Measurements from ENCODE around the gene S100Z. TPM values are rescaled to one million over a fixed set of nuclear protein-coding genes. Genes with fewer than 3 reads are reported as not detected.
"Not testable (repeated sequence)": the region's sequence is repeated elsewhere in the genome, so short reads cannot be mapped to it uniquely, and the experiment has no call there.

The S100Z gene
- total and polyA plus RNA-seq, 2 donors (not counting 1 experiment from before 2014, with no cell fraction given): 1.0 to 2.4 TPM

DNA sequence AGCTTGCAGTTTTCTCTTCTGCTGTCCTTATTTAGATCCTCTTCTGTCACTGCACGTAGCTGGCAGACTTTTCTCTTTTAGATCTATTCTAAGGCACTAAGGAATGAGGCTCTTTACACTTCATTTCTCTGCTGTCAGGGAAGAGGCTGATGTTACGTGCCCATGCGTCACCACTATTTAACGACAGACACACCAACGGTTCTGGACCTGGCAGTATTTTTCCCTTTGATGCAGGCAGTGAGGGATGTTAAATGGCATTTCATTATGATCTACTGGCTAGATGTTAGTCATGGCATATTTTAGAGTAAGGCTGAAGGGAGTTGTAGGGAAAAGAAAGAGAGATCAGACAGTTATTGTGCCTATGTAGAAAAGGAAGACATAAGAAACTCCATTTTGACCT, 94.8 kb downstream of the S100Z start:
- DNase-seq: no peak
- Histone ChIP-seq H3K9ac (ENCODE audit: low read length) (no peak overlapping the region), H3K27ac (ENCODE audit: low read length in 2 of 2) (no peak overlapping the region), H3K27me3 (replicated peaks in 1 of 4; ENCODE audit: control extremely low read depth in 1 of 4, control insufficient read depth in 3 of 4, insufficient read depth in 4 of 4, low read length in 3 of 4) (peaks cover 0 to 7% (median 1%) of the 10 kb centered on the region in 4 experiments), H3K4me1 (ENCODE audit: control insufficient read depth in 2 of 2, insufficient read depth in 2 of 2, low read length in 2 of 2) (no peaks in the 10 kb centered on the region), H3K4me2 (replicated peaks; ENCODE audit: low read depth, low read length, poor library complexity, severe bottlenecking) (no peak overlapping the region), H3K36me3 (replicated peaks in 1 of 2; ENCODE audit: control extremely low read depth in 1 of 2, control insufficient read depth in 1 of 2, extremely low read depth in 1 of 2, insufficient read depth in 2 of 2, low read length in 1 of 2) (no peaks in the 10 kb centered on the region), H3K79me2 (ENCODE audit: control insufficient read depth, insufficient read depth, low read length) (no peaks in the 10 kb centered on the region), H2AFZ (ENCODE audit: insufficient read depth, low read depth, low read length, poor library complexity, severe bottlenecking) (no peak overlapping the region), H3K9me3 (ENCODE audit: control extremely low read depth in 1 of 3, control insufficient read depth in 2 of 3, insufficient read depth in 1 of 3, low read length in 2 of 3) (no peaks in the 10 kb centered on the region), H3K4me3 (ENCODE audit: control extremely low read depth in 1 of 5, extremely low read depth in 1 of 5, insufficient read depth in 1 of 5, low read depth in 2 of 5, low read length in 4 of 5) (no peak overlapping the region), H4K20me1 (ENCODE audit: control insufficient read depth, insufficient read depth, low read length, poor library complexity, severe bottlenecking) (no peaks in the 10 kb centered on the region)
- POLR2A ChIA-PET: no interaction called here
- Mint-ChIP-seq H3K27me3 (peaks cover 32% of the 10 kb centered on the region), H3K4me1 (no peaks in the 10 kb centered on the region), H3K27ac (no peak overlapping the region), H3K9me3 (ENCODE audit: insufficient read depth) (peaks cover 3% of the 10 kb centered on the region), H3K4me3 (no peak overlapping the region)
- 26% methylated on average over 2 of the region's 5 CpGs for WGBS (ENCODE audit: insufficient coverage)
- TF ChIP-seq EZH2 (IDR thresholded peaks at IDR 0.05; ENCODE audit: borderline replicate concordance, insufficient read depth, low read depth, low read length, poor library complexity, severe bottlenecking): no peak
- TF ChIP-seq, protein P1, sequence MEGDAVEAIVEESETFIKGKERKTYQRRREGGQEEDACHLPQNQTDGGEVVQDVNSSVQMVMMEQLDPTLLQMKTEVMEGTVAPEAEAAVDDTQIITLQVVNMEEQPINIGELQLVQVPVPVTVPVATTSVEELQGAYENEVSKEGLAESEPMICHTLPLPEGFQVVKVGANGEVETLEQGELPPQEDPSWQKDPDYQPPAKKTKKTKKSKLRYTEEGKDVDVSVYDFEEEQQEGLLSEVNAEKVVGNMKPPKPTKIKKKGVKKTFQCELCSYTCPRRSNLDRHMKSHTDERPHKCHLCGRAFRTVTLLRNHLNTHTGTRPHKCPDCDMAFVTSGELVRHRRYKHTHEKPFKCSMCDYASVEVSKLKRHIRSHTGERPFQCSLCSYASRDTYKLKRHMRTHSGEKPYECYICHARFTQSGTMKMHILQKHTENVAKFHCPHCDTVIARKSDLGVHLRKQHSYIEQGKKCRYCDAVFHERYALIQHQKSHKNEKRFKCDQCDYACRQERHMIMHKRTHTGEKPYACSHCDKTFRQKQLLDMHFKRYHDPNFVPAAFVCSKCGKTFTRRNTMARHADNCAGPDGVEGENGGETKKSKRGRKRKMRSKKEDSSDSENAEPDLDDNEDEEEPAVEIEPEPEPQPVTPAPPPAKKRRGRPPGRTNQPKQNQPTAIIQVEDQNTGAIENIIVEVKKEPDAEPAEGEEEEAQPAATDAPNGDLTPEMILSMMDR (IDR thresholded peaks at IDR 0.05): no peak
- ATAC-seq (ENCODE audit: low read depth): no peak
- intact Hi-C loops (cut with micrococcal nuclease): no loop called here
- CTCF ChIA-PET: no interaction called here

DNA sequence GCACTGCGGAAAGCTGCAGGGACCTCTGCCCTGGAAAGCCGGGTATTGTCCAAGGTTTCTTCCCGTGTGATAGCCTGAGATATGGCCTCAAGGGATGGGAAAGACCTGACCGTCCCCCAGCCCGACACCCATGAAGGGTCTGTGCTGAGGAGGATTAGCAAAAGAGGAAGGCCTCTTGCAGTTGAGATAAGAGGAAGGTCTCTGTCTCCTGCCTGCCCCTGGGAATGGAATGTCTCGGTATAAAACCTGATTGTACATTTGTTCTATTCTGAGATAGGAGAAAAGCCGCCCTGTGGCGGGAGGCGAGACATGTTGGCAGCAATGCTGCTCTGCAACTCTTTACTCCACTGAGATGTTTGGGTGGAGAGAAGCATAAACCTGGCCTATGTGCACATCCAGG, 95.4 kb downstream of the S100Z start:
- H4K20me1 ChIP-seq (ENCODE audit: control insufficient read depth, insufficient read depth, low read length, poor library complexity, severe bottlenecking); H3K4me3 Mint-ChIP-seq; CTCF ChIA-PET; H3K36me3 ChIP-seq (replicated peaks in 1 of 2; ENCODE audit: control extremely low read depth in 1 of 2, control insufficient read depth in 1 of 2, extremely low read depth in 1 of 2, insufficient read depth in 2 of 2, low read length in 1 of 2); H3K27me3 ChIP-seq (replicated peaks in 1 of 4; ENCODE audit: control extremely low read depth in 1 of 4, control insufficient read depth in 3 of 4, insufficient read depth in 4 of 4, low read length in 3 of 4); H3K9me3 ChIP-seq (ENCODE audit: control extremely low read depth in 1 of 3, control insufficient read depth in 2 of 3, insufficient read depth in 1 of 3, low read length in 2 of 3); H3K9ac ChIP-seq (ENCODE audit: low read length); H2AFZ ChIP-seq (ENCODE audit: insufficient read depth, low read depth, low read length, poor library complexity, severe bottlenecking); H3K9me3 Mint-ChIP-seq (ENCODE audit: insufficient read depth); intact Hi-C loops (cut with micrococcal nuclease); POLR2A ChIA-PET; ATAC-seq (ENCODE audit: low read depth); H3K27ac ChIP-seq (ENCODE audit: low read length in 2 of 2); H3K4me1 Mint-ChIP-seq; H3K27ac Mint-ChIP-seq; H3K79me2 ChIP-seq (ENCODE audit: control insufficient read depth, insufficient read depth, low read length); H3K4me3 ChIP-seq (ENCODE audit: control extremely low read depth in 1 of 5, extremely low read depth in 1 of 5, insufficient read depth in 1 of 5, low read depth in 2 of 5, low read length in 4 of 5); H3K4me2 ChIP-seq (replicated peaks; ENCODE audit: low read depth, low read length, poor library complexity, severe bottlenecking); H3K4me1 ChIP-seq (ENCODE audit: control insufficient read depth in 2 of 2, insufficient read depth in 2 of 2, low read length in 2 of 2); DNase-seq: not testable (repeated sequence)
- 68% methylated on average over 4 of the region's 9 CpGs for WGBS (ENCODE audit: insufficient coverage)
- peaks cover 33% of the 10 kb centered on the region for H3K27me3 Mint-ChIP-seq
